ENCODE data around the gene LRCH2.
"Not testable (repeated sequence)": the region's sequence is repeated elsewhere in the genome, so short reads cannot be mapped to it uniquely, and the experiment has no call there.

The LRCH2 gene

DNA sequence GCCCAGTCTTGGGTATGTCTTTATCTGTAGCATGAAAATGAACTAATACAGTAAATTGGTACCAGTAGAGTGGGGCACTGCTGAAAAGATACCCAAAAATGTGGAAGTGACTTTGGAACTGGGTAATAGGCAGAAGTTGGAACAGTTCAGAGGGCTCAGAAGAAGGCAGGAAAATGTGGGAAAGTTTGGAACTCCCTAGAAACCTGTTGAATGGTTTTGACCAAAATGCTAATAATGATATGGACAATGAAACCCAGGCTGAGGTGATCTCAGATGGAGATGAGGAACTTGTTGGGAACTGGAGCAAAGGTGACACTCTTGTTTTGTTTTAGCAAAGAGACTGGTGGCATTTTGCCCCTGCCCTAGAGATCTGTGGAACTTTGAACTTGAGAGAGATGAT, 24.3 kb downstream of the LRCH2 start:
- DNase-seq = not testable (repeated sequence)

DNA sequence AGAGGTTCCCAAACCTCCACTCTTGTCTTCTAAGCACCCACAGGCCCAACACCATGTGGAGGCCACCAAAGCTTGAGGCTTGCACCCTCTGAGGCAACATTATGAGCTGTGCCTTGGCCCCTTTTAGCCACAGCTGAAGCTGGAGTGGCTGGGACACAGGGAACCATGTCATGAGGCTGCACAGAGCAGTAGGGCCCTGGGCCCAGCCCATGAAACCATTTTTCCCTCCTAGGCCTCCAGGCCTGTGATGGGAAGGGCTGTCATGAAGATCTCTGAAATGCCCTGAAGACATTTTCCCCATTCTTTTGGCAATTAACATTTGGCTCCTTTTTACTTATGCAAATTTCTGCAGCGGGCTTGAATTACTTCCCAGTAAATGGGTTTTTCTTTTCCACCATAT, 29.9 kb downstream of the LRCH2 start:
- DNase-seq = no peak

DNA sequence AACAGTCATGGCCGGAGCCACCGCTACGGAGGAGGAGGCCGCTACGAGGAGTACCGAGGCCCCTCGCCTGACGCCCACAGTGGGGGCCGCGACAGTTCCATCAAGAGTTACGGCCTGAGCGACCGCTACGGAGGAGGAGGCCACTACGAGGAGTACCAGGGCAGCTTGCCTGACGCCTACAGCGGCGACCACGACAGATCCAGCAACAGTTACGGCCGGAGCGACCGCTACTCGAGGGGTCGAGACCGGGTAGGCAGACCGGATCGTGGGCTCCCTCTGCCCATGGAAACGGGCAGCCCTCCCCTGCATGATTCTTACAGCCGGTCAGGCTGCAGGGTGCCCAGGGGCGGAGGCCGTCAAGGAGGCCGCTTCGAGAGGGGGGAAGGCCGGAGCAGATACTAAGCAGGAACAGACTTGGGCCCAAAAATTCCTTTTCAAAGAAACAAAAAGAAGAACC, 41.6 kb downstream of the LRCH2 start:
- no peak for DNase-seq

DNA sequence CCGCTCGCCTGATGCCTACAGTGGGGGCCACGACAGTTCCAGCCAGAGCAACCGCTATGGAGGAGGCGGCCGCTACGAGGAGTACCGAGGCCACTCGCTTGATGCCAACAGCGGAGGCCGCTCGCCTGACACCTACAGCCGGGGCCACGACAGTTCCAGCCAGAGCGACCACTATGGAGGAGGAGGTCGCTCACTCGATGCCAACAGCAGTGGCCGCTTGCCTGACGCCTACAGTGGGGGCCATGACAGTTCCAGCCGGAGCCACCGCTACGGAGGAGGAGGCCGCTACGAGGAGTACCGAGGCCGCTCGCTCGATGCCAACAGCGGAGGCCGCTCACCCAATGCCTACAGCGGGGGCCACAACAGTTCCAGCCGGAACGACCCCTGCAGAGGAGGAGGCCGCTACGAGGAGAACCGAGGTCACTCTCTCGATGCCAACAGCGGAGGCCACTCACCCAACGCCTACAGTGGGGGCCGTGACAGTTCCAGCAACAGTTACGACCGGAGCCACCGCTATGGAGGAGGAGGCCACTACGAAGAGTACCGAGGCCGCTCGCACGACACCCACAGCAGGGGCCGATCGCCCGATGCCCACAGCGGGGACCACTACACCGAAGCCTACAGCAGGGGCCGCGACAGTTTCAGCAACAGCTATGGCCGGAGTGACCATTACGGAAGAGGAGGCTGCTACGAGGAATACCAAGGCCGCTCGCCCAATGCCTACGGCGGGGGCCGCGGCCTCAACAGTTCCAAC, 42.2 kb downstream of the LRCH2 start:
- DNase-seq = no peak

DNA sequence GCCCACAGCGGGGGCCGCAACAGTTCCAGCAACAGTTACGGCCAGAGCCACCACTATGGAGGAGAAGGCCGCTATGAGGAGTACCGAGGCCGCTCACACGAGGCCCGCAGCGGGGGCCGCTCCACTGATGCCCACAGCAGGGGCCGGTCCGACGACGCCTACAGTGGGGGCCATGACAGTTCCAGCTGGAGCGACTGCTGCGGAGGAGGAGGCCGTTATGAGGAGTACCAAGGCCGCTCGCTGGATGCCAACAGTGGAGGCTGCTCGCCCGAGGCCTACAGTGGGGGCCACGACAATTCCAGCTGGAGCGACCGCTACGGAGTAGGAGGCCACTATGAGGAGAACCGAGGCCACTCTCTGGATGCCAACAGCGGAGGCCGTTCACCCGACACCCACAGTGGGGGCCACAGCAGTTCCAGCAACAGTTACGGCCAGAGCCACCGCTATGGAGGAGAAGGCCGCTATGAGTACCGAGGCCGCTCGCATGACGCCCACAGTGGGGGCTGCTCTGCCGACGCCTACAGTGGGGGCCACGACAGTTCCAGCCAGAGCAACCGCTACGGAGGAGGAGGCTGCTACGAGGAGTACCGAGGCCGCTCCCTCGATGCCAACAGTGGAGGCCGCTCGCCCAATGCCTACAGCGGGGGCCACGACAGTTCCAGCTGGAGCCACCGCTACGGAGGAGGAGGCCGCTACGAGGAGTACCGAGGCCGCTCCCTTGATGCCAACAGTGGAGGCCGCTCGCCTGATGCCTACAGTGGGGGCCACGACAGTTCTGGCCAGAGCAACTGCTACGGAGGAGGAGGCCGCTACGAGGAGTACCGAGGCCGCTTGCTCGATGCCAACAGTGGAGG, 43.0 kb downstream of the LRCH2 start:
- DNase-seq = no peak

DNA sequence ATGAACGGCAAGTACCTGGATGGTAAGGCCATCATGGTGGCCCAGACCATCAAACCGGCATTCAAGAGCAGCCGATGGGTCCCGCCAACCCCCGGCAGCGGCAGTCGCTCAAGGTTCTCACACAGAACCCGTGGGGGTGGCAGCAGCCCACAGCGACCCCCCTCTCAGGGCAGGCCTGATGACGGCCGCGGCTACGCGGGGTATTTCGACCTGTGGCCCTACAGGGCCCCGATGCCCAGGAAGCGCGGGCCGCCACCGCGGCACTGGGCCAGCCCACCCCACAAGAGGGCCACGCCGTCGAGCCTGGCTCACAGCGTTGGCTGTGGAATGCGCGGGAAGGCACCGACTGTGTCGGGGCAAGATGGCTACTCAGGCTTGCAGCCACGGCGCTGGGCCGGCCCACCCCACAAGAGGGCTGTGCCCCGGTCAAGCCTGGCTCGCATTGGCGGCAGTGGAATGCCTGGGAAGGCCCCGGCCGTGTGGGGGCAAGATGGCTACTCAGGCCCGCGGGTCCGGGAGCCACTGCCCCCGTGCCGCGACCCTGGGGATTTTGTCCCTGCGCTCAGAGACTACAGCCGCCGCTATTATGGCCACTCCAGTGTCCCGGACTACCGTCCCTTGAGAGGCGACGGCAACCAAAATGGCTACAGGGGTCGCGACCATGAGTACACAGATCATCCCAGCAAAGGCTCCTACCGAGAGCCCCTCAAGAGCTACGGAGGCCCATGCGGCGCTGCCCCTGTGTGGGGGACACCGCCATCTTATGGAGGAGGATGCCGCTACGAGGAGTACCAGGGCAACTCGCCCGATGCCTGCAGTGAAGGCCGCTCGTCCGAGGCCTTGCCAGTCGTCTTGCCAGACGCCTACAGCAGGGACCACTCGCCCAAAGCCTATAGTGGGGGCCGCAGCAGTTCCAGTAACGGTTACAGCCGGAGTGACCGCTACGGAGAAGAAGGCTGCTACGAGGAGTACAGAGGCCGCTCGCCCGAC, 44.0 kb downstream of the LRCH2 start:
- DNase-seq = no peak

DNA sequence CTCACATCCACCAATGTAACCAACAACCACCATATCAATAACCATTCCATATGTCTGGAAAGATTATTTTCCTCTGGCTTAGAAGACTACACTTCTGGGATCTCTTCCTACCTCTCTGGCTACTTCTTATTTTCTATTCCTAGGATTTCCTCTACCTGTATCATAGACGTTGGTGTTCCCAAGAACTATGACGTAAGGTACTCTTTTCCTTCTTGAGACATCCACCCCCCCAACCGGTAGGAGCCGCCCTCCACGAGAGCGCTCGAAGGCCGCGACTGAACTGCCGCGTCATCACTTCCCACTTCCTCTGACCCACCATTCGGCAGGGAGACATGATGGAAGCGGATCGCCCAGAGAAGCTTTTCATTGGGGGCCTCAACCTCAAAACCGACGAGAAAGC, 44.8 kb downstream of the LRCH2 start, which contains the start of gene RBMXL3:
Gene RBMXL3 (plus strand): TSS at position 301 of the 400 bp plus-strand sequence. CDS start 32 bp downstream, at position 333.
- DNase-seq = no peak

DNA sequence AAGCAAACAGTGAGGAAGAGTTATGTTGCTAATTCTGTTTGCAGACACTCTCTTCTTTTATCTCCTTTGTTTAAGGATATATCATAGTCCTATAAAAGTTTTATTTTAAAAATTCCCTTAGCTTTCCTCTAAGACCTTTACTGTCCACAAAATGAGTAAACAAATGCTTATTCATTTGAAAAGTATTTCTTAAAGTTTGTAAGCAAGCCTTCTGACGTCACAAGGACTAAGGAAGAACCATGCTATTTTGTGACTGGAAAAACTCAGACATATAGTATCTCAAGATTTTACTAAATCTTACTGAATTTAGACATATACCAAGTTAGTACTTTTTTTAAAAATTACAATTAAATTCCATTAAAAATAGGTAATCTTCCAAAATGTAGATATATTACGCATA, 49.9 kb downstream of the LRCH2 start:
- no peak for DNase-seq

DNA sequence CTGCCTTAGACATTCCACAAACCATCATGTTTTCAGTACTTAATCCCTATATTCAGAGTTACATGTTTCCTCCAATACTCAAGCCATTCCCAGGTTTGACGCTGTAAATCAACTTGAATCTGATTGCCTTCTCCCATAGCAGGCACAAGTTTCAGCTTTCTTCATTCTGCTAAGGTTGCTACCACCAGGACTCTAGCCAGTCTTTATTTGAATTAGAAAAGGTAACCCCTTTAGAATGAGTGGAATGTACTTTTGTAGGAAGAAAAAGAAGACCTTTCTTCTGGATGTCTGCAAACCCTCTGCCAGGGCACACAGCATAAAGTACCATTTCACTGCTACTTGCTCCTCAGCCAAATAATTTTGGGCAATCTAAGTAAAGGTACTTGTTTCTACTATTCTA, 55.4 kb downstream of the LRCH2 start:
- no peak for DNase-seq

DNA sequence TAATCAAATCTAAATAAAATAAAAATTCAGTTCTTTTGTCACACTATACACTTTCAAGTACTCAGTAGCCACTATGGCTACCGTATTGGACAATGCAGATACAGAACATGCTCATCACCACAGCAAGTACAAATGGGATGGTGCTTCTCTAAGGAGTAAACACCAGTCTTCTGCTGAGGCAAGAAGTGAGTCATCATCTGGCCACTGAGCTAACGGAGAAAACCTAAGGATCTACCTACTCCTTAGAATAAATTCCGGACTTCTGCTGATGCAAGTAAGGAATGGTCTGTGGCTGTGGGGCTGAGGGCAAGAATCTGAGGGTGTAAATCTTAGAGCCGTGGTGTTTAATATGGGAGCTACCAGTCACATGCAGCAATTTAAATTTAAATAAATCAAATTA, 56.0 kb downstream of the LRCH2 start:
- no peak for DNase-seq

DNA sequence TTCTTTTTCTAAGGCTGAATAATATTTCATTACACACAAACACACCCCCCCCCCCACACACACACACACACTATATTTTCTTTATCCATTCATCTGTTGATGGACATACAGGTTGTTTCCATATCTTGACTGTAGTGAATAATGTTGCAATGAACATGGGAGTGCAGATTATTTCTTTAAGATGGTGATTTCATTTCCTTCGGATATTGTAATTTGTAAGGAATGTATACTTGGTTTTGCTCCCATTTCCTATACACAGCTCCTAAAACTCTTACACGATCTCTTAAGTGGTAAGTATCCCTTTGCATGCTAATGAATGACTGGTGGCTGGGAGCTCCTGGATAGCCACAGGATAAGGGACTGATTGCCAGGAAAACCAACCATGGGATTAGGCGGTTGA, 59.3 kb downstream of the LRCH2 start:
- peak; percentile 6 for DNase-seq

DNA sequence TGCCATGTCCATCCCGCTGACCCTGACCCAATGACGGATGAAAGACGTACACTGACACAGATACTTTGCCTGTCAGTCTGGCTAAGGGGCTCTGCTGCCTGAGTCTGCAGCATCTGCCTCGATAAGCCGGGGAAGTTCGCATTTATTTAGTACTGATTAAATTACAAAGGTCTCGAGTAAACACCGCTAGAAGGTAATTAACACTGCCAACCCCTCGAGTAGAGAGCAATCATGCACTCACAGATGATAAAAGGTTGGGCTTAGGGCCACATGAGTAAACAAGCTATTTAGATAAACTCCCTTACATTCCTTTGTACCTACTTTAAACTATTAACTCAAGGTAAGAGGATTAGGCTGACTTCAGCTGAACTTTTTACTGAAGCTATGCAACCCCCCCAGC, 60.7 kb downstream of the LRCH2 start:
- no peak for DNase-seq

DNA sequence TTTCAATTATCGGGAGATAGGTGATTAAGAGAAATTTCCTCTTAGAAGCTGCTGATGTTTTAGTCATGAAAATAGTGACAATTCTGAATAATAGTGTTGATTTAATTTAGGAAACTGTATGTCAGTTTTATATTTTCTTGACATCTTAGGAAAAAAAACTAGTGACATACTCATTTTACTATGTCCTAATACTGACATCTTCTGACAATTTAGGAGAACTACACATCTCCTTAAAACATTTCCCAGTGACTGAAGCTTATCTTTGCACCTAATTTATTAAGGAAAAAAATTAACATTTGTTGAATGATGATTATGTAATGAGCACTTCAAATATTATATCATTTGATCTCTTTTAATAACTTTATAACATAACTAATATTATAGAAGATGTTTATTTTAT, 86.7 kb downstream of the LRCH2 start:
- DNase-seq = peak; percentile 8

DNA sequence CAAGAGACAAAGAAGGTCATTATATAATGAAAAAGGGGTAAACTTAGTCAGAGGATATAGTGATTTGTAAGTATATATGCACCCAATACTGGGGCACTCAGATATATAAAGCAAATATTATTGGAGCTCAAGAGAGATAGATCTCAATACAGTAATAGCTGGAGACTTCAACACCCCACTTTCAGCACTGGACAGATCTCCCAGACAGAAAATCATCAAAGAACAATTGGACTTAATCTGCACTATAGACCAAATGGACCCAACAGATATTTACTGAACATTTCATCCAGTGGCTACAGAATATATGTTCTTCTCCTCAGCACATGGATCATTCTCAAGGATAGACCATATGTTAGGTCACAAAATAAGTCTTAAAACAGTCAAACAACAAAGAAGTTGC, 91.8 kb downstream of the LRCH2 start:
- DNase-seq = no peak

DNA sequence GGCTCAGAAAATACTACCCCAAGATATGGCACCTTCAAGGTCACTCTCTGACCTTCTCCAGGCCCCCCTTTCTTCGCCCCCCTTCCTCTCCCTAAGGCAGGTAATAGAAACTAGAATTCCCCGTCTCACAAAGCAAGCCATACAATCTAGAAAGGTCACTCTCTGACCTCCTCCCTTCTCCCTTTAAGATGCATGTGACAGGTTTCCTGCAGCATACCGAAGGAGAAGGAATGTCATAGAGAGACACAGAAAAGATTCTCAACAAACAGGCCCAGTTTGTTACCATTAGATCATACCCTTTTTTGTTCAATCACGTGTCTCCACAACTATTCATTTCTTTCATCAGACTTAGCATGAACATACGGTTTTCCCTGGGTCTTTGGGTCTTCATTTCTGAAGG, 95.9 kb downstream of the LRCH2 start:
- no peak for DNase-seq

DNA sequence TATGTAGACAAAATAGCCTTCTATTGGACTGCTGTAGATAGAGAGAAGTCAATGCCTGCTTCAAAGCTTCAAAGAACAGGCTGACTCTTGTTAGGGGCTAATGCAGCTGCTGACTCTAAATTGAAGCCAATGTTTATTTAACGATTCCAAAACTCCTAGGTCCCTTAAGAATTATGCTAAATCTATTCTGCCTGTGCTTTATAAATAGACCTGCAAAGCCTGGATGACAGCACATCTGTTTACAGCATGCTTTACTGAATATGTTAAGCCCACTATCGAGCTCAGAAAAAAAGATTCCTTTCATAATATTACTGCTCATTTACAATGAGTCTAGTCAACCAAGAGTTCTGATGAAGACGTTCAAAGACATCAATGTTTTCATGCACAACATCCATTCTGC, 99.5 kb downstream of the LRCH2 start:
- DNase-seq = no peak

DNA sequence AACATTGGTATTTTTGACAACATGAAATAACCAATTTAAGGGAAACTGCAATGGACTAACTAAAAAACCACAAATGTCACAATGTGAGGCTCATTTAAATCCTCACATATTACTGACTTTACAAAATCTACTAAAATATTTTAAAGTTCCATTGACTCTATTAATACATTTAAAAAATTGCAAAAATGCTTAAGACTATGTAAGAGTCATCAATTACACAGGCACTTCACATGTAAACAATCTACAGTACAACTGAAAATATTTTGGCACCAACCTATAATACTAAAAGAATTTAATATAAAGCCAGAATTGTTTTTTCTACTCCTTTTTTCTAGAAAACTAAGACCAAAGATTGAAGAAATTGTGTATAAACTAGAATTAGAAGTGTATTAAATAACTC, 121.5 kb downstream of the LRCH2 start:
- DNase-seq = peak; percentile 2

DNA sequence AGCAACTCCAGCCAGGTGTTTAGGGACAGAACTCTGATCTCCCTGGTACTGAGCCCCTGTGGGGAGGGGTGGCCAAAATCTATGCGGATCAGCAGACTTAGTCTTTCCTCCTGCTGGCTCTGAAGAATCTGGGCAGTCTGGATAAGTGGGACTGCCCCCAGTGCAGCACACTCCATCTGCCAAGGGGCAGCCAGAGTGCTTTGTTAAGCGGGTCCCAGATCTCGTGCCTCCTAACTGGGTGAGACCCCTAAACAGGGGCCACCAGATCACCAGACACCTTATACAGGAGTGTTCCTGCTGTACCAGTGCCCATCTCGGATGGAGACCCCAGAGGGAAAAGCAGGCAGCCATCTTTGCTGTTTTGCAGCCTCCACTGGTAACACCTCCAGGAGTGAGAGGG, 135.0 kb downstream of the LRCH2 start:
- DNase-seq = no peak

DNA sequence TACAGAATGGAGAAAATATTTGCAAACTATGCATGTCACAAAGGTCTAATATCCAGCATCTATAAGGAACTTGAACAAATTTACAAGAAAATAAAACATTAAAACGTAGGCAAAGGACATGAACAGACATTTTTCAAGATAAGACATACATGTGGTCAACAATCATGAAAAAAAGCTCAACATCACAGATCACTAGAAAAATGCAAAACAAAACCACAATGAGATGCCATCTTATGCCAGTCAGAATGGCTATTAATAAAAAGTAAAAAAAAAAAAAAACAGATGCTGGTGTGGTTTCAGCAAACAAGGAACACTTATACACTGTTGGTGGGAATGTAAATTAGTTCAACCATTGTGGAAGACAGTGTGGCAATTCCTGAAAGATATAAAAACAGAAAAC, 140.7 kb downstream of the LRCH2 start:
- peak; percentile 0 for DNase-seq

DNA sequence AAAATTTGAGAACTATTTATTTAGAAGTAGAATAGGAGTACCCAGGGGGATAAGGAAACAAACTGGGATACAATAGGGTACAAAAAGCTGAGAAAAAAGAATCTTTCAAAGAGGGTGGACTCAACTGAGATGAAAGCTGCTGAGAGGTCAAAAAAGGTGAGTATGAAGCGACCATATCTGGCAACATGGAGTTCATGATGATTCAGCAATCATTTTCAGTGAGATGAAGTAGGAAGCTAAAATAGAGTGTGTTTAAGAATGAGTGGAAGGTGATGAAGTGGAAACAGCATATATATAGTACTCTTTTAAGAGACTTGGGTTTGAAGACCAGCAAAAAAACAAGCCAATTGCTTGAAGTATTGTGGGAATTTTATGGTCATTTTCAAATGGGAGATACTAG, 144.5 kb downstream of the LRCH2 start:
- DNase-seq = no peak

DNA sequence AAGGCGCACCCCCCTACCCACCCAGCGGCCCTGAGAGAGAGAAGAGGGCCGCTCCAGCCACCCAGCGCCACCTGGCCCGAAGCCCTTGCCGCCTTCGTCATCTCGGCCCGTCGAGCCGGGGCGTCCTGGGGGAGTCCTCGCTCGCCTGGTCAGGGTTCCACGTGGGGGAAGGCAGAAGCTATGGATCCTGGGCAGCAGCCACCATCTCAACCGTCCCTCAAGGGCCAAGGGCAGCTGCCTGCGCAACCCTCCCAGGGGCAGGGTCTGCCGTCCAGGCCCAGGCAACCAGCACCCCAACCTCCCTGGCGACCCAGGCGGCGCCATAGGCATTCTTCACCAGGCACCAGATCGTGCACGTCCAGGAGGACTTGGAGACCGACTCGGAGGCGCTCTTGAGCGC, 165.0 kb downstream of the LRCH2 start:
- DNase-seq = no peak

DNA sequence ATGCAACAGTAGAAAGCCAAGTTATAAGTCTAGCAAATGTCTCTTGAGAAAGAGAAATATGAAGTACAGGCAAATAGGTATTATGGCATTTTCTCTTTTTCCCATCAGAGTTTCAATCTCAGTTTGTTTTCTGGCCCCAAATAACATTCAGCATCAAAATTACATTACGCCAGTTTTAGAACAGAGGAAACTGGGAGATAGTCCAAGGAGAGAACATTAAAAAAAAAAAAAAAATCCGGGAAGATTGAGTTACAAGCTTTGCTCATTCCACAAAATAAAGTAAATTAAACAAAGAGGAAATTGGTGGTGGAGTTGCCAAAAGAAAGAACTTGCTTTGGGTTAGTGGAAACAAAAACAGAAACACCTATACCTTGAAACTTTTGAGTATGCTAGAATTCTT, 166.1 kb downstream of the LRCH2 start:
- DNase-seq = no peak

DNA sequence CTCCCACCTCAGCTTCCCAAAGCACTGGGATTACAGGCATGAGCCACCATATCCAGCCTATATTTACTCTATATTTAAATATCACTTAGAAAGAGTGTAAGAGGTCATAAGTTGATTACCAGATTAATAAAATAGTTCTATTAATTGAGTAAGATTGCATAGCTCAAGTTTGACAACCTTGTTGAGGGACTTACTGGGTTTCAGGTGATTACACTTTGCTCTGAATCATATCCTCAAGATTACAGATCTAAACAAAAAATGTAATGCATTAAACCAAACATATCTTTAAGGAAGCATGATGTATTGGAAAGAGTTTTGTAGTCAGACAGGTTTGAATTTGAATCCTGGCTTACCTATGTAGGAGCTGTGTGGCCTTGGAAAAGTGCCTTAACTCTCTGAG, 168.6 kb downstream of the LRCH2 start:
- no peak for DNase-seq

All from fibroblast of skin of abdomen (primary cell).